WTC11 (cell line): ENCODE results near the gene KCND1. TPM values are rescaled to one million over a fixed set of nuclear protein-coding genes. Genes with fewer than 3 reads are reported as not detected.
A peak's percentile ranks its signal among the peaks of the same experiment; 100 is the strongest.

Experiments used
- AFF4 ChIP-seq: sonication (generic); formaldehyde crosslinking; IDR thresholded peaks from 2 replicates; pipeline ENCODE4 v1.8.1; 2023; ENCODE audit warnings: mild to moderate bottlenecking, missing genetic modification reagents, borderline replicate concordance
- AR ChIP-seq: fragments of 250-450 bp; sonication (Bioruptor Pico); IDR thresholded peaks from 2 replicates; pipeline ENCODE4 v1.9.0; 2021; ENCODE audit warnings: mild to moderate bottlenecking
- ATF2 ChIP-seq: sonication (generic); formaldehyde crosslinking; IDR thresholded peaks from 2 replicates; pipeline ENCODE4 v1.8.1; 2022; ENCODE audit warnings: low read depth, missing genetic modification reagents, borderline replicate concordance
- ATF3 ChIP-seq: sonication (generic); formaldehyde crosslinking; conservative IDR thresholded peaks from 2 replicates; pipeline ENCODE4 v1.8.1; 2022; ENCODE audit warnings: mild to moderate bottlenecking, missing genetic modification reagents
- E2F1 ChIP-seq: sonication (generic); formaldehyde crosslinking; IDR thresholded peaks from 2 replicates; pipeline ENCODE4 v1.8.0; 2022; ENCODE audit warnings: mild to moderate bottlenecking, missing genetic modification reagents
- ERG ChIP-seq: fragments of 250-450 bp; sonication (Bioruptor Pico); IDR thresholded peaks from 2 replicates; pipeline ENCODE4 v1.8.0; 2021; ENCODE audit warnings: mild to moderate bottlenecking
- IRF1 ChIP-seq: sonication (generic); formaldehyde crosslinking; IDR thresholded peaks from 2 replicates; pipeline ENCODE4 v1.8.0; 2023; ENCODE audit warnings: missing genetic modification reagents
- NR1H2 ChIP-seq: sonication (generic); formaldehyde crosslinking; IDR thresholded peaks from 2 replicates; pipeline ENCODE4 v1.9.0; 2021; ENCODE audit warnings: mild to moderate bottlenecking, moderate library complexity, missing genetic modification reagents
- NR3C1 ChIP-seq: sonication (generic); formaldehyde crosslinking; conservative IDR thresholded peaks from 2 replicates; pipeline ENCODE4 v1.8.1; 2023; ENCODE audit warnings: low read depth, mild to moderate bottlenecking, missing genetic modification reagents
- PREB ChIP-seq: sonication (generic); formaldehyde crosslinking; IDR thresholded peaks from 2 replicates; pipeline ENCODE4 v1.8.1; 2022; ENCODE audit warnings: mild to moderate bottlenecking, missing genetic modification reagents, moderate library complexity, borderline replicate concordance
- SMAD4 ChIP-seq: sonication (generic); formaldehyde crosslinking; IDR thresholded peaks from 2 replicates; pipeline ENCODE4 v1.8.0; 2022; ENCODE audit warnings: mild to moderate bottlenecking, missing genetic modification reagents
- ZBTB43 ChIP-seq: sonication (generic); formaldehyde crosslinking; IDR thresholded peaks from 2 replicates; pipeline ENCODE4 v1.8.1; 2023; ENCODE audit warnings: mild to moderate bottlenecking, missing genetic modification reagents
- ZMAT4 ChIP-seq: fragments of 250-450 bp; sonication (Bioruptor Pico); IDR thresholded peaks from 2 replicates; pipeline ENCODE4 v1.9.0; 2021; ENCODE audit warnings: mild to moderate bottlenecking
- ZNF263 ChIP-seq: sonication (generic); formaldehyde crosslinking; IDR thresholded peaks from 2 replicates; pipeline ENCODE4 v1.8.1; 2022; ENCODE audit warnings: low read depth, mild to moderate bottlenecking, moderate library complexity, missing genetic modification reagents
- ZNF281 ChIP-seq: sonication (generic); formaldehyde crosslinking; IDR thresholded peaks from 2 replicates; pipeline ENCODE4 v1.8.0; 2023; ENCODE audit warnings: mild to moderate bottlenecking, missing genetic modification reagents
- total RNA-seq: library from RNA; stranded (reverse); gene quantifications from 3 replicates; pipeline ENCODE4 v1.2.3, GENCODE V29; 2021

Gene KCND1
- total RNA-seq, 1 experiment from 2014 or later = 5.4 TPM

- TF ChIP-seq AFF4 (CRISPR knock-in tag) = 0 out of 2 replicates have a peak, but pooled peaks have one; percentile 32
- TF ChIP-seq ZBTB43 (CRISPR knock-in tag) = no peak
- no peak for TF ChIP-seq ATF3 (CRISPR knock-in tag)
- TF ChIP-seq E2F1 (CRISPR knock-in tag) = no peak
- no peak for TF ChIP-seq NR1H2
- TF ChIP-seq ZNF281 (CRISPR knock-in tag) = no peak
- TF ChIP-seq NR3C1 = no peak
- no peak for TF ChIP-seq SMAD4 (CRISPR knock-in tag)
- TF ChIP-seq ERG (CRISPR knock-in tag) = 0 out of 2 replicates have a peak, but pooled peaks have one; percentile 57
- no peak for TF ChIP-seq ATF2 (CRISPR knock-in tag)
- TF ChIP-seq IRF1 (CRISPR knock-in tag) = no peak
- TF ChIP-seq PREB (CRISPR knock-in tag) = no peak
- TF ChIP-seq ZNF263 (CRISPR knock-in tag) = no peak
- no peak; the same call in 1 of the 2 replicates for TF ChIP-seq AR (CRISPR knock-in tag)
- TF ChIP-seq ZMAT4 = peak; percentile 67
Measured at GRCh38 chrX:48911412-48912182, 60.0 kb downstream of the KCND1 start, which contains the start of gene SLC35A2 (continued).
